ENCODE measurements around the gene SYTL2.
A peak's percentile ranks its signal among the peaks of the same experiment; 100 is the strongest.

Gene SYTL2

GRCh38 chr11:85732965-85733364 is 78.0 kb downstream of the SYTL2 start:
- no peak for DNase-seq (ENCODE audit: low spot score)

DNA sequence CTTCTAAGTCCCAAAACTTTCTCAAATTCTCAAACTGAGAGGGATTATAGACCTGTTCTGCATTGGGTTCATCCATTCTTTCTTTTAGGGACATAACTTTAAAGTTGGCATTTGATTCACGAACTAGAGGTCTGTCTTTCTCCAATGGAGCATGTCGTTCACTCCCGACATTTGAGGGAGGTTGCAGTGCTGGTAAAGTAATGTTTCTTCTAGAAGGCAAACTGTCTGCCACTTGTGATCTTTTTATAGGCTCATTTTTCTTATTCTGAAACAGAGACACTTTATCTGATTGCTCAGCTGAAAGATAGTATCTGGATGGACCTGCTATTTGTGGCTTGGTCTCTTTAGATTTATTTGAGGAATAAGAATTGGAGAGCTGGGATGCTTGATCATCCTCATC is 84.6 kb downstream of the SYTL2 start:
- no peak for DNase-seq (ENCODE audit: low spot score)

DNA sequence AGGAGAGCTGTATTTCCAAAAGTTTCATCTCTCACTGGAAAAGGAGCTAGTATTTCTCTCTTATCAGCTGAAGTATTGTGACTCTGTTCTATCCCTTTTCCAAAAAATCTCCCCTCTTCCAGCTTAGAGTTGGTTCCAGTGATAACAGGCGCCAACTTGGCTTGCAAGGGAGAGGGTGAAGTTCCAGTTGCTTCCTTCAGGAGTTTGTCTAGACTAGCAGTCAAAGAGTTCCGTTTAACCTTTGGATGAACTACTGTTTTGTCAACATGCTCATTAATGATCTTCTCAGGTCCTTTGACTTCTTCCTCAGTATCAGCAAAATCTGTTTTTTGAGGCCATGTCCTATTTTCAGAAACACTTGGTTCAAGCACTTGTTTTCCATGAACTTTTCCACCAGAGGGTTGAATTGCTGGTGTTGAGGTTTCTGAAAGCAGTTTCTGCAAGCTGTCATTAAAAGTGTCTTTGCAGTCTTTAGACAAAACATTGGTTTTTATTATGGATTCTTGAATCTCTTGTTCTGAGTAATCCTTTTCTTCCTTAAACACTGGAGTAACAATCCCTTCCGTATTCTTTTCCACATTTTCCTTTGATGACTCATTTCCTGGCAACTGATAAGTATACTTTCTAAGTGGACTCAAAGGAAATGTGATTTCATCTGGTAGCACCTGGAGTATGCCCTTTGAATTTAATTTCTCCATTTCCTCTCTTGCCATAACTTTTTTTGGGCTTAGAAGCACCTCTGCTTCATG is 85.3 kb downstream of the SYTL2 start:
- no peak for DNase-seq (ENCODE audit: low spot score)

DNA sequence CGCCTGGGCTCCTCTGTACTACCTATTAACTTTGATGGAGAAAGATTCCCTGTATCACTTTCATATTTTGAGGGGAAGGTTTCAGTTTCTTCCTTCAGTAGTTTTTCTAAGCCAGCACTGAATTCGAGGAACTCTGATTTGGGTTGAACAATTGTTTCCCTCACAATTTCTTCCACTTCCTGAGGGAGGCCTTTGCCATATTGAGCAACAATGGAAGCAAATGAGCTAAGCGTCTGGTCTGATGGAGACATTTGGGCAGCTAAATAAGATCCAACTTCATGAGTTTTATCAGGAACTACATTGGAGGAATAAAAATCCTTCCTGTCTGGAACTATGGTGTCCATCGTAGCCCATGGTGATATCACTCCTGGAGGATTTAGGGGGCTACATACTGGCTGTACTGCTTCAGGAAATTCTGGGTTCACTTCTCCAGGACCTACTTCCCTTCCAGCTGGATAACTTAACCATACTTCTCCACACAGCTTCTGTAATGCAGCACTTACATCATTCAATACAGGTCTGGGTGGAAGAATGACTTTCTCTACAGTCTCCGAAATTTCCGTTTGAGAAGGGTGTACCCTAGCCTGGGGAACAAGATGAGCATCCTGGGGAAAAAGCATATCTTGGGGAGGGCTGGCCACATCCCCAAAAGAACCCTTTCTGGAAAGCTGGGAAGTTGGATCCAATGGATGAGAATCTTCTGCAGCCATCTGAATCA is 86.0 kb downstream of the SYTL2 start:
- no peak for DNase-seq (ENCODE audit: low spot score)

GRCh38 chr11:85723088-85723487 is 87.9 kb downstream of the SYTL2 start:
- DNase-seq (ENCODE audit: low spot score) = no peak

GRCh38 chr11:85721191-85721590 is 89.8 kb downstream of the SYTL2 start:
- no peak for DNase-seq (ENCODE audit: low spot score)

DNA sequence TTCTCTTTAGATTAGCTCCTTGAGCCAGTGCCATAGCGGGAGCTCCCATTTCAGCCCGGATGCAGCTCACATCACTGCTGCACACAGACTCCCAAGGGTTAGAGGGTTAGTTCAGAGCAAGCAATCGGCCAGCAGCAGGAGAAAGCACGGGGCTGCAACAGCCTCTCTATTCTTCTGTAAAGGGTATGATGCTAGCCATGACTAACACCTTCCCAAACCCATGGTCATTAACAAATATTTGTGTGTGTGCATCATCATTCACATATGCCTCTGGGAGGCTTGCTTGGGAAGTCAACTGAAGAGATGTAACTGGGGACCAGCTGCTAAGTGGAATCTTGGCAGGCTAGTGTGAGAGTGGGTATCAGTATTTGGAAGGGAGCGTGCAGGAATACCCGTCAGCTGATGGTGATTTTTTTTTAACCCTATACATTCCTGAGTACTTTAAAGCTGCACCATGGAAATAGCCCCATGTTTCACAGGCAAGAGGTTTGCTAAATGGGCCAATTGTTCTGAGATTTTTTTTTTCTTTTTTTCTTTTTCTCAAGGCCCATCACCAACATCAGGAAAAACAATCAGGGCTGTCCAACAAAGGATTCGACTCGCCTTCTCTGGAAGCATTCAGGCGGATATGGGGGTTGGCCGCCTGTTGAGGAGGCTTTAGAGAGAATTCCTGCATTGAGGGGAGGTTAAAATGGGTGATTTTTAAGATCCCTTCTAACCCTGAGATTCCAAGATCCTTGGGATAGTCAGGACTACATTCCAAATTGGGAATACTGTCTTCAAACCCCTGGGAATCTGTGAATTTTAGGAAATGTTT is 91.7 kb downstream of the SYTL2 start:
- peak; percentile 74 for DNase-seq (ENCODE audit: low spot score)

DNA sequence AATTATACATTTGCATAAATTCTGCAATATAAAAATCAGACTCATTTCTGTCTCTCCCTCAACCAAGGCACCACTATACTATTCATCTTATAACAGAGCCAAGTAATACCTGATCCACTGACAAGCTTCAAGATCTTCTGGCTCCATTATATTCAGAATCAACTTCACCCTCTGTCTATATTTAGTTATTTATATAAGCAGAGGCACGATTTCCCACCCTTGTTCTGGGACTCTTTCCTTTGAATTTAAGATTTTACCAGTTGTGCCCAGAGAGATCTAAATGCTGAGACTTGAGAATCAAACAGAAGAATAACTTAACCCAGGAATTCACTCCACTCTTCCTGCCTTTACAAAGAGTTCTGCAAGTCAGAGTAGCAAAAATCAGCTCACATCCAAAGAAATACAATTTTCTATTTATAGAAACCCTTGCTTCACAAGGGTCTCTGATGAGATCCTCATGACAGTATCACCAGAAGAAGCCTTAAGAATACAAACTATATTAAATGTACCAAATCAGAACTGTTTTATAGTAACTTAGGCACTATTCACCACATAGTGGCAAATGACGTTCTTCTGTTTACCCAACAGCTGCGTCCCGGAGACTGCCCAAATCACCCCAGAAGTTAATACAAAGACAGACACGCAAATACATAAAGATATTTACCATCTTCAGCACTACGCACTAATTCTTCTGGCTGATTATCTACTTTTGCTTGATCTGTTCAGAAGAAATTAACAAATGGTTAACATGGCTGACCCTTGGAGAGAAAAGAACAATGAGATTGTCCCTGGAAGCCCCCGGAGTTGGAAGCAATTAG is 92.6 kb downstream of the SYTL2 start:
- peak; percentile 45 for DNase-seq (ENCODE audit: low spot score)

GRCh38 chr11:85717429-85717828 is 93.5 kb downstream of the SYTL2 start:
- DNase-seq (ENCODE audit: low spot score) = peak; percentile 33

- no peak for DNase-seq (ENCODE audit: low spot score)
These were observed 98.0 kb downstream of the SYTL2 start for GRCh38 chr11:85712953-85713352.

- DNase-seq (ENCODE audit: low spot score) = no peak
These were observed 100.0 kb downstream of the SYTL2 start for GRCh38 chr11:85710917-85711316.

DNA sequence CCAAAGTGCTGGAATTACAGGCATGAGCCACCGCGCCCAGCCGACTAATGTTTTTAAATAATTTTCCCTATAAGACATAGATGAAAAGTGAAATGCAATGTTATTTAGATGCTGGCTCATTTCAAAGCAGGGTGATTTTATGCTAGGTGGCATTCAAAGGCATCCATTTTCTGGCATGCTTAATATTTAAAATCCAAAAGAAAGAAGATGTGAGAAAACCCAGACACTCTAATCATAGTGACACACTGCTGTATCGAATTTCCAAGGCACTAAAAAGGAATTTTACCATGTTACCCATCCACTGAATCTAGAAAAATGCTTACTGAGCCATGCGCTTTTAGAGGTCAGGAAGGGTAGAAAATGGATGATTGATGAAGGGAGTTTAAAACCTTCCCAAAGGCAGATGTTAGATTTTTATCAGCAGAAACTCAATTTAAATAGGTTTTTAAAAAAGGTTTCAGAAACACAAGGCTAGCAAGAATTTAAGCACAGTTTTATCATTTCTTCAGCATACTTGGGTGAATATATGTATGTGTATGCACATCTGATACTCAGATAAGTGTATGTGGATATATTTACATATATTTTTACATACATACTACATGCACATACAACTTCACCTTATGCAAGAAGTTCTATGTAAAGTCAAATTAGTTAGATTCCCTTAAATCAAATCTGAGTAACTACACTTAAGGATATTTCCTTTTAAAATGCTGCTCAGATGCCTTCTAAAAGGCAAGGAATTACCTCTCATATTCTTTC is 100.8 kb downstream of the SYTL2 start:
- DNase-seq (ENCODE audit: low spot score) = no peak

- no peak for DNase-seq (ENCODE audit: low spot score)
These were observed 105.1 kb downstream of the SYTL2 start for GRCh38 chr11:85705800-85706199.

DNA sequence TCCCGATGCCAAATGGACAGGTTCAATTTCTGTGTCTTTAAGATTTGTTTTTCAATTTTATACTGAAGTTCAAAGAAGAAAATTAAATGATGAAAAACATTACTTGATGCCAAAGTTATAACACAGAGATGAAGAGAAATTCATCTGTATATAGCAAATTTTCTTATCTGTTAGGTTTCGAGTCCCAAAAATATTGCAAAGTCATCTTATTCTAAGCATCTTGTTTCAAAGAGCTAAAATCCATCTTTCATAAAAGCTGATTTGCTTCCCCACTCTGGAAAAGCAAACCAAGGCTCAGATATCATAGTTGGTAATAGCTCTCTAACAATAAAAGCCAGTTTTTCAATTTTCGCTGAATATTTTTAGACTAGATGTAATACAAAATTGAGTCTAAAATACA is 106.0 kb downstream of the SYTL2 start:
- no peak for DNase-seq (ENCODE audit: low spot score)

- no peak for DNase-seq (ENCODE audit: low spot score)
These were observed 110.8 kb downstream of the SYTL2 start for GRCh38 chr11:85699957-85700741.

GRCh38 chr11:85698195-85698594 is 112.7 kb downstream of the SYTL2 start:
- no peak for DNase-seq (ENCODE audit: low spot score)

GRCh38 chr11:85697747-85698146 is 113.2 kb downstream of the SYTL2 start:
- DNase-seq (ENCODE audit: low spot score) = no peak

GRCh38 chr11:85695546-85695945 is 115.4 kb downstream of the SYTL2 start:
- DNase-seq (ENCODE audit: low spot score) = no peak

DNA sequence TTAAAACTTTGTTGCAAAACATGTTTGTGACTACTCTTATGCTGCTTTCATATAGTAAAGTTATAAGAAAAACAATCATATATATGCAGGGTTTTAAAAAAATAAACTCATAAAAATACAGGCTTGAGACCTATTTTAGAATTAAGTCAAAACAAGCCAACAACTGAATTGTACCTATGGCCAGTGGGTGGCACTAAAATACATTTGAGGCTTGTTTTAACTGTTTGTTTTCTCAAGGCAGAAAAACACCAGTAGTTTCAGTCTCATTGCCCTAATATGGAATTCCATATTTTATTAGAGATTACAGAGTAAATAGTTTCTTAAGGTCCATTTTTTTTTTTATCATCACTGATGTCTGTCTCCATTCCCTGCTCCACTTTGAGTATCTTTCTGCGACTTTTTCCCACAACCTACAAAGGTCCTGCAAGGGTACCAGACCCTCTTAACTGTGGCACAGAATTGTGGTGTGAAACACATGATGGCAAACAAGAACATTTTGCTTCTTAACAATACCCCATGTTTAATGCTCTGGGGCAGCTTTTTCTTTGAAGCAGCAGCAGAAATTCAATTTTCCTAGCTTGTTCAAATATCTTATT is 116.5 kb downstream of the SYTL2 start:
- DNase-seq (ENCODE audit: low spot score) = peak; percentile 58

Data from globus pallidus (tissue), 1 donor.